OCI-LY3 (cell line): ENCODE measurements around the gene ZFP92.

ENCODE experiments used
- H2AFZ ChIP-seq: fragments of 200-600, 300-600 bp; shearing (Covaris generic); 2 replicates; pipeline ENCODE4 v1.6.0; 2014; ENCODE audit warnings: antibody characterized with exemption, low read depth, low read length
- H3K27ac ChIP-seq: fragments of 200-600, 300-600 bp; sonication (generic); 2 replicates; pipeline ENCODE4 v1.5.1; 2014; ENCODE audit warnings: mild to moderate bottlenecking, low read length, moderate library complexity, mixed read lengths
- H3K27me3 ChIP-seq: fragments of 200-600, 300-600 bp; sonication (generic); 2 replicates; pipeline ENCODE4 v1.6.1; 2014; ENCODE audit warnings: low read depth, low read length, mixed read lengths
- H3K36me3 ChIP-seq: fragments of 200-600, 300-600 bp; sonication (generic); replicated peaks from 2 replicates; pipeline ENCODE3; 2014; ENCODE audit warnings: low read depth, low read length, mixed read lengths
- H3K4me1 ChIP-seq: fragments of 300-600, 200-600 bp; sonication (generic); 2 replicates; pipeline ENCODE4 v1.6.1; 2014; ENCODE audit warnings: low read length, mixed read lengths
- H3K4me2 ChIP-seq: fragments of 200-600, 300-600 bp; sonication (generic); 2 replicates; pipeline ENCODE4 v1.6.1; 2014; ENCODE audit warnings: low read length, mixed read lengths
- H3K4me3 ChIP-seq: fragments of 300-600, 200-600 bp; sonication (generic); 2 replicates; pipeline ENCODE4 v1.5.1; 2014; ENCODE audit warnings: antibody characterized with exemption, mild to moderate bottlenecking, low read length, moderate library complexity
- H3K79me2 ChIP-seq: fragments of 300-600, 200-600 bp; shearing (Covaris generic); 2 replicates; pipeline ENCODE4 v1.6.1; 2014; ENCODE audit warnings: mild to moderate bottlenecking, low read length, mixed read lengths
- H3K9ac ChIP-seq: fragments of 300-600, 200-600 bp; shearing (Covaris generic); 2 replicates; pipeline ENCODE4 v1.6.0; 2014; ENCODE audit warnings: mild to moderate bottlenecking, low read length, moderate library complexity
- H3K9me3 ChIP-seq: fragments of 200-600, 300-600 bp; shearing (Covaris generic); 2 replicates; pipeline ENCODE4 v1.6.1; 2014; ENCODE audit warnings: low read length, mixed read lengths; ENCODE audit not compliant: insufficient read depth
- H4K20me1 ChIP-seq: fragments of 200-600, 300-600 bp; sonication (generic); 2 replicates; pipeline ENCODE4 v1.6.1; 2016; ENCODE audit warnings: low read length, mixed read lengths; ENCODE audit not compliant: insufficient read depth
- CTCF ChIP-seq: fragments of 200-600, 300-600 bp; sonication (generic); IDR thresholded peaks from 2 replicates; pipeline ENCODE4 v1.5.1; 2014; ENCODE audit warnings: antibody characterized with exemption, low read length, low read depth
- EZH2phosphoT487 ChIP-seq: fragments of 200-600 bp; shearing (Covaris generic); IDR thresholded peaks from 2 replicates; pipeline ENCODE4 v1.6.1; 2018; ENCODE audit warnings: antibody characterized with exemption, mixed run types, low read depth

Gene ZFP92

GRCh38 chrX:153445856-153446635 lies 34.8 kb downstream of the ZFP92 start, which contains the start of gene TREX2:
TREX2 (minus strand) TSS chrX:153446056; CDS start chrX:153445430, 626 bp downstream.
- Histone ChIP-seq H3K4me2 (no peak within 1 kb of the TSS), H3K79me2 (no peaks in the 10 kb centered on the region), H3K27ac (no peak within 1 kb of the TSS), H3K9me3 (no peaks in the 10 kb centered on the region), H2AFZ (no peak within 1 kb of the TSS), H3K27me3 (no peaks in the 10 kb centered on the region), H3K9ac (no peak within 1 kb of the TSS), H4K20me1 (no peaks in the 10 kb centered on the region), H3K4me3 (no peak within 1 kb of the TSS), H3K36me3 (no peaks in the 10 kb centered on the region), H3K4me1 (no peaks in the 10 kb centered on the region)
- TF ChIP-seq CTCF = no peak
- no peak for TF ChIP-seq EZH2phosphoT487

GRCh38 chrX:153446636-153446936 lies 35.3 kb downstream of the ZFP92 start:
- Histone ChIP-seq H3K36me3 (no peaks in the 10 kb centered on the region), H3K4me1 (no peaks in the 10 kb centered on the region), H3K27me3 (no peaks in the 10 kb centered on the region), H3K4me3 (no peak overlapping the region), H3K9me3 (no peaks in the 10 kb centered on the region), H4K20me1 (no peaks in the 10 kb centered on the region), H3K4me2 (no peak overlapping the region), H3K9ac (no peak overlapping the region), H2AFZ (no peak overlapping the region), H3K27ac (no peak overlapping the region), H3K79me2 (no peaks in the 10 kb centered on the region)
- no peak for TF ChIP-seq EZH2phosphoT487
- no peak for TF ChIP-seq CTCF

- no peak overlapping the region for H3K4me2 ChIP-seq
- no peaks in the 10 kb centered on the region for H3K9me3 ChIP-seq
- no peak overlapping the region for H3K27ac ChIP-seq
- H3K36me3 ChIP-seq = no peaks in the 10 kb centered on the region
- H3K4me1 ChIP-seq = no peaks in the 10 kb centered on the region
- H3K4me3 ChIP-seq = no peak overlapping the region
- H3K79me2 ChIP-seq = no peaks in the 10 kb centered on the region
- no peak overlapping the region for H3K9ac ChIP-seq
- TF ChIP-seq CTCF (no peak), EZH2phosphoT487 (no peak)
- no peak overlapping the region for H2AFZ ChIP-seq
- no peaks in the 10 kb centered on the region for H4K20me1 ChIP-seq
- H3K27me3 ChIP-seq = no peaks in the 10 kb centered on the region
Measured at GRCh38 chrX:153446950-153447580, 35.8 kb downstream of the ZFP92 start.

GRCh38 chrX:153447581-153447960 lies 36.3 kb downstream of the ZFP92 start:
- TF ChIP-seq CTCF (no peak), EZH2phosphoT487 (no peak)
- H3K9ac ChIP-seq = no peak overlapping the region
- no peaks in the 10 kb centered on the region for H4K20me1 ChIP-seq

More at GRCh38 chrX:153447581-153447960, 36.3 kb downstream of the ZFP92 start:
- H3K4me1 ChIP-seq = no peaks in the 10 kb centered on the region
- H3K4me2 ChIP-seq = no peak overlapping the region
- no peaks in the 10 kb centered on the region for H3K27me3 ChIP-seq
- H3K79me2 ChIP-seq = no peaks in the 10 kb centered on the region
- no peak overlapping the region for H3K27ac ChIP-seq
- no peak overlapping the region for H2AFZ ChIP-seq
- no peak overlapping the region for H3K4me3 ChIP-seq
- no peaks in the 10 kb centered on the region for H3K9me3 ChIP-seq
- no peaks in the 10 kb centered on the region for H3K36me3 ChIP-seq
